ENCODE results near the gene IL4R.
A peak's percentile ranks its signal among the peaks of the same experiment; 100 is the strongest.

DNA sequence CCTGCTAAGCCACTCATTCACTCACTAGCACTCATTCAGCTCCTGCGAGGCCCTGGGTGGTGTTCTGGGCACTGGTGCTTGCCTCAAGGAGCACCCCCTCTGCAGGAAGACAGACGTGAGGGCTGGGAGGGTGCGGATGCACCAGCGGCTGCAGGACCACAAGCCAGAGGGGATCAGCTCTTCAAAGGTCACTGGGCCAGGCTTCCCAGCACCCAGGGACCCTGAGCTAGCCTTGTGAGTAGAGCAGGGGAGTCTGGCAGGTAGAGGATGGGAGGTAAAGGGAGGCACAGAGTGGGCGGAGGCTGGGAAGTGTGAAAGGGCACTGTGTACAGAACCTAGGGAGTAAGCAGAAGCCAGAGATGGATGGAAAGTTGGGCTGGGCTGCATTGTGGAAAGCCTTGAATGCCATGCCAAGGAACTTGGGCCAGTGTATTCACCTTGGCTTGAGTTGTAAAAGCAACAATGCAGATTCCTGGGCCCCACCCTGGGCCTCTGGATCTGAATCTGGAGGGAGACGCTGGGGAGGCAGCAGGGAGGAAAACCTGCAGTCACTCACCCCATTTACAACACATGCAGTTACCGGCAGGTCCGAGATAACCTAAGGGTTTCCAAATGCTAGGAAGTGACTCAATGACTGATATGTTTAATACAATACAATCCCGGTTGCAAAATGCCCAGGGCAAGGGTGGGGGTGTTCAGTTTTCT is 1.7 kb downstream of the IL4R start:
- TF ChIP-seq, protein P1, sequence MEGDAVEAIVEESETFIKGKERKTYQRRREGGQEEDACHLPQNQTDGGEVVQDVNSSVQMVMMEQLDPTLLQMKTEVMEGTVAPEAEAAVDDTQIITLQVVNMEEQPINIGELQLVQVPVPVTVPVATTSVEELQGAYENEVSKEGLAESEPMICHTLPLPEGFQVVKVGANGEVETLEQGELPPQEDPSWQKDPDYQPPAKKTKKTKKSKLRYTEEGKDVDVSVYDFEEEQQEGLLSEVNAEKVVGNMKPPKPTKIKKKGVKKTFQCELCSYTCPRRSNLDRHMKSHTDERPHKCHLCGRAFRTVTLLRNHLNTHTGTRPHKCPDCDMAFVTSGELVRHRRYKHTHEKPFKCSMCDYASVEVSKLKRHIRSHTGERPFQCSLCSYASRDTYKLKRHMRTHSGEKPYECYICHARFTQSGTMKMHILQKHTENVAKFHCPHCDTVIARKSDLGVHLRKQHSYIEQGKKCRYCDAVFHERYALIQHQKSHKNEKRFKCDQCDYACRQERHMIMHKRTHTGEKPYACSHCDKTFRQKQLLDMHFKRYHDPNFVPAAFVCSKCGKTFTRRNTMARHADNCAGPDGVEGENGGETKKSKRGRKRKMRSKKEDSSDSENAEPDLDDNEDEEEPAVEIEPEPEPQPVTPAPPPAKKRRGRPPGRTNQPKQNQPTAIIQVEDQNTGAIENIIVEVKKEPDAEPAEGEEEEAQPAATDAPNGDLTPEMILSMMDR (IDR thresholded peaks at IDR 0.05; ENCODE audit: low read depth, low read length, missing input control): no peak
- TF ChIP-seq, protein P2, sequence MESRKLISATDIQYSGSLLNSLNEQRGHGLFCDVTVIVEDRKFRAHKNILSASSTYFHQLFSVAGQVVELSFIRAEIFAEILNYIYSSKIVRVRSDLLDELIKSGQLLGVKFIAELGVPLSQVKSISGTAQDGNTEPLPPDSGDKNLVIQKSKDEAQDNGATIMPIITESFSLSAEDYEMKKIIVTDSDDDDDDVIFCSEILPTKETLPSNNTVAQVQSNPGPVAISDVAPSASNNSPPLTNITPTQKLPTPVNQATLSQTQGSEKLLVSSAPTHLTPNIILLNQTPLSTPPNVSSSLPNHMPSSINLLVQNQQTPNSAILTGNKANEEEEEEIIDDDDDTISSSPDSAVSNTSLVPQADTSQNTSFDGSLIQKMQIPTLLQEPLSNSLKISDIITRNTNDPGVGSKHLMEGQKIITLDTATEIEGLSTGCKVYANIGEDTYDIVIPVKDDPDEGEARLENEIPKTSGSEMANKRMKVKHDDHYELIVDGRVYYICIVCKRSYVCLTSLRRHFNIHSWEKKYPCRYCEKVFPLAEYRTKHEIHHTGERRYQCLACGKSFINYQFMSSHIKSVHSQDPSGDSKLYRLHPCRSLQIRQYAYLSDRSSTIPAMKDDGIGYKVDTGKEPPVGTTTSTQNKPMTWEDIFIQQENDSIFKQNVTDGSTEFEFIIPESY (IDR thresholded peaks at IDR 0.05): peak; percentile 70
- TF ChIP-seq, protein P3, sequence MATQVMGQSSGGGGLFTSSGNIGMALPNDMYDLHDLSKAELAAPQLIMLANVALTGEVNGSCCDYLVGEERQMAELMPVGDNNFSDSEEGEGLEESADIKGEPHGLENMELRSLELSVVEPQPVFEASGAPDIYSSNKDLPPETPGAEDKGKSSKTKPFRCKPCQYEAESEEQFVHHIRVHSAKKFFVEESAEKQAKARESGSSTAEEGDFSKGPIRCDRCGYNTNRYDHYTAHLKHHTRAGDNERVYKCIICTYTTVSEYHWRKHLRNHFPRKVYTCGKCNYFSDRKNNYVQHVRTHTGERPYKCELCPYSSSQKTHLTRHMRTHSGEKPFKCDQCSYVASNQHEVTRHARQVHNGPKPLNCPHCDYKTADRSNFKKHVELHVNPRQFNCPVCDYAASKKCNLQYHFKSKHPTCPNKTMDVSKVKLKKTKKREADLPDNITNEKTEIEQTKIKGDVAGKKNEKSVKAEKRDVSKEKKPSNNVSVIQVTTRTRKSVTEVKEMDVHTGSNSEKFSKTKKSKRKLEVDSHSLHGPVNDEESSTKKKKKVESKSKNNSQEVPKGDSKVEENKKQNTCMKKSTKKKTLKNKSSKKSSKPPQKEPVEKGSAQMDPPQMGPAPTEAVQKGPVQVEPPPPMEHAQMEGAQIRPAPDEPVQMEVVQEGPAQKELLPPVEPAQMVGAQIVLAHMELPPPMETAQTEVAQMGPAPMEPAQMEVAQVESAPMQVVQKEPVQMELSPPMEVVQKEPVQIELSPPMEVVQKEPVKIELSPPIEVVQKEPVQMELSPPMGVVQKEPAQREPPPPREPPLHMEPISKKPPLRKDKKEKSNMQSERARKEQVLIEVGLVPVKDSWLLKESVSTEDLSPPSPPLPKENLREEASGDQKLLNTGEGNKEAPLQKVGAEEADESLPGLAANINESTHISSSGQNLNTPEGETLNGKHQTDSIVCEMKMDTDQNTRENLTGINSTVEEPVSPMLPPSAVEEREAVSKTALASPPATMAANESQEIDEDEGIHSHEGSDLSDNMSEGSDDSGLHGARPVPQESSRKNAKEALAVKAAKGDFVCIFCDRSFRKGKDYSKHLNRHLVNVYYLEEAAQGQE (IDR thresholded peaks at IDR 0.05): peak; percentile 74
